Panc1 (cell line): ENCODE measurements around the gene CAPZA1. TPM values are rescaled to one million over a fixed set of nuclear protein-coding genes. Genes with fewer than 3 reads are reported as not detected.

Source experiments
- ATAC-seq: fragments of 200-7000 bp; cut with Tn5 transposase; 2 replicates; pipeline ENCODE4 v1.9.1; 2020; ENCODE audit warnings: mild to moderate bottlenecking, moderate library complexity
- BruUV-seq: library from RNA; stranded (reverse); fragments of 400-500 nt; replicated peaks from 2 replicates; lab custom pipeline; 2021; lab: Mats Ljungman, UMichigan
- CTCF ChIA-PET: fragments of 300-600 bp; sonication (Branson Sonifier 250); formaldehyde crosslinking; loops from one replicate; lab custom pipeline; 2022; ENCODE audit warnings: antibody characterized with exemption; lab: Charles Lee
- POLR2A ChIA-PET: fragments of 300-600 bp; sonication (Branson Sonifier 250); formaldehyde crosslinking; loops from one replicate; lab custom pipeline; 2022; ENCODE audit warnings: antibody characterized with exemption; lab: Charles Lee
- DNase-seq: peaks from one replicate; pipeline ENCODE4 v3.0.0-alpha.2; 2010; ENCODE audit warnings: low read depth, low spot score
- H3K27ac ChIP-seq: 2 replicates; pipeline ENCODE4 v1.5.1; 2011; ENCODE audit warnings: mild to moderate bottlenecking, low read length, inconsistent platforms
- H3K27me3 ChIP-seq: fragments of 200-500 bp; sonication (Bioruptor generic); 2 replicates; pipeline ENCODE4 v1.6.0; 2014; ENCODE audit warnings: low read length, inconsistent platforms; ENCODE audit not compliant: control insufficient read depth, insufficient read depth
- H3K36me3 ChIP-seq: fragments of 200-500 bp; sonication (Bioruptor generic); 2 replicates; pipeline ENCODE4 v1.5.1; 2014; ENCODE audit warnings: inconsistent platforms, mild to moderate bottlenecking, low read length, moderate library complexity; ENCODE audit not compliant: control insufficient read depth, insufficient read depth
- H3K4me1 ChIP-seq: 2 replicates; pipeline ENCODE4 v1.5.1; 2011; ENCODE audit warnings: inconsistent platforms, mild to moderate bottlenecking, low read length, moderate library complexity; ENCODE audit not compliant: control insufficient read depth, insufficient read depth
- H3K4me3 ChIP-seq, 2 experiments: 2 replicates each; pipeline ENCODE4 v1.5.1; 2011 to 2012; ENCODE audit warnings: low read depth in 2 of 2, low read length in 2 of 2, mild to moderate bottlenecking in 2 of 2, inconsistent platforms in 1 of 2, moderate library complexity in 1 of 2
- H3K9me3 ChIP-seq: fragments of 200-500 bp; sonication (Bioruptor generic); 2 replicates; pipeline ENCODE4 v1.5.1; 2014; ENCODE audit warnings: low read depth, mild to moderate bottlenecking, inconsistent platforms, low read length, moderate library complexity; ENCODE audit not compliant: control insufficient read depth, insufficient read depth
- CTCF ChIP-seq: fragments of 450-650 bp; IDR thresholded peaks from 2 replicates; pipeline ENCODE4 v1.5.1; 2017; ENCODE audit warnings: mild to moderate bottlenecking
- POLR2AphosphoS5 ChIP-seq: IDR thresholded peaks from 2 replicates; pipeline ENCODE4 v1.6.1; 2012; ENCODE audit warnings: mild to moderate bottlenecking, low read depth, low read length, moderate library complexity
- SIN3A ChIP-seq: IDR thresholded peaks from 2 replicates; pipeline ENCODE4 v1.6.1; 2012; ENCODE audit warnings: low read depth, mild to moderate bottlenecking, low read length, moderate library complexity, borderline replicate concordance; ENCODE audit not compliant: insufficient read depth
- TCF7L2 ChIP-seq: IDR thresholded peaks from 2 replicates; pipeline ENCODE4 v1.6.1; 2011; ENCODE audit warnings: mild to moderate bottlenecking, low read depth, low read length, inconsistent platforms
- in situ Hi-C: cut with HindIII; loops from 2 replicates; pipeline ENCODE4 v1.10.0; 2016; ENCODE audit warnings: low sequenced_read_pairs, low pct_unique_long_range_greater_than_20kb
- intact Hi-C: fragments of 100-400 bp; cut with micrococcal nuclease; formaldehyde crosslinking; loops from one replicate; pipeline ENCODE4 v1.10.0; 2022; ENCODE audit not compliant: unreplicated experiment
- total RNA-seq: library from RNA; stranded (reverse); gene quantifications from one replicate; pipeline ENCODE4 v1.2.1, GENCODE V29; 2021; ENCODE audit not compliant: unreplicated experiment
- TF ChIP-seq, protein P1 (sequence below), 2 experiments: IDR thresholded peaks; 2 replicates each; pipeline ENCODE4 v1.6.1; 2011 to 2012; ENCODE audit warnings: low read depth in 2 of 2, control low read depth in 1 of 2, low read length in 1 of 2, mild to moderate bottlenecking in 1 of 2, moderate library complexity in 1 of 2; ENCODE audit not compliant: insufficient read depth in 1 of 2

The CAPZA1 gene
- total RNA-seq, 1 experiment from 2014 or later: 128 TPM

DNA sequence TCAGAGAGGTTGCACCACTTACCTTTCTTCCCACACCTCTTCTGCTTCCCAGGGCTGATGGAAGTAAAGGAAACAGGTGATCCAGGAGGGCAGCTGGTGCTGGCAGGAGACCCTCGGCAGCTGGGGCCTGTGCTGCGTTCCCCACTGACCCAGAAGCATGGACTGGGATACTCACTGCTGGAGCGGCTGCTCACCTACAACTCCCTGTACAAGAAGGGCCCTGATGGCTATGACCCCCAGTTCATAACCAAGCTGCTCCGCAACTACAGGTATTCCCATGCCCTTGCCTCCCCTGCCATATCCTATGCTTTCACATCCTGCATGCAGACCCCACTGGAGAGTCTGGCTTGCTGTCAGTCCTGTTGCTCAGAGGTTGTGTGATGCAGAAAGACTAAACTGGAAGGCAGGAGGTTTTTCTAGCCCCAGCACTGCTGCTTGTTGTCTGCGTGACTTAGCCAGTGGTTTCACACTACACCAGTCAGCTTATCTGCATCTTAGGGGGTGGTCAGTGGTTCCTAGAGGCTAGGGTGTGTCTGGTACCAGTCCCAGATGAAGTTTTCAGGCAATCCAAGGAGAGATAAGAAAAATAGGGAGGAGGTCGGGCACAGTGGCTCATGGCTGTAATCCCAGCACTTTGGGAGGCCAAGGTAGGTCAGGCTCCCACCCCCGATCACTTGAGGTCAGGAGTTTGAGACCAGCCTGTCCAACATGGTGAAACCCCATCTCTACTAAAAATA is 77.1 kb downstream of the CAPZA1 start:
- no peak overlapping the region for H3K4me3 ChIP-seq
- intact Hi-C loops: no loop called here
- H3K27me3 ChIP-seq: no peaks in the 10 kb centered on the region
- H3K27ac ChIP-seq: no peak overlapping the region
- DNase-seq (no peak), ATAC-seq (no peak)
- H3K4me1 ChIP-seq: peaks cover 31% of the 10 kb centered on the region
- no peaks in the 10 kb centered on the region; the same call in 1 of the 2 replicates for H3K36me3 ChIP-seq
- in situ Hi-C loops: no loop called here
- CTCF ChIA-PET: no interaction called here
- no TSS peak for BruUV-seq
- POLR2A ChIA-PET: no interaction called here
- no peak for TF ChIP-seq TCF7L2
- TF ChIP-seq, protein P1, sequence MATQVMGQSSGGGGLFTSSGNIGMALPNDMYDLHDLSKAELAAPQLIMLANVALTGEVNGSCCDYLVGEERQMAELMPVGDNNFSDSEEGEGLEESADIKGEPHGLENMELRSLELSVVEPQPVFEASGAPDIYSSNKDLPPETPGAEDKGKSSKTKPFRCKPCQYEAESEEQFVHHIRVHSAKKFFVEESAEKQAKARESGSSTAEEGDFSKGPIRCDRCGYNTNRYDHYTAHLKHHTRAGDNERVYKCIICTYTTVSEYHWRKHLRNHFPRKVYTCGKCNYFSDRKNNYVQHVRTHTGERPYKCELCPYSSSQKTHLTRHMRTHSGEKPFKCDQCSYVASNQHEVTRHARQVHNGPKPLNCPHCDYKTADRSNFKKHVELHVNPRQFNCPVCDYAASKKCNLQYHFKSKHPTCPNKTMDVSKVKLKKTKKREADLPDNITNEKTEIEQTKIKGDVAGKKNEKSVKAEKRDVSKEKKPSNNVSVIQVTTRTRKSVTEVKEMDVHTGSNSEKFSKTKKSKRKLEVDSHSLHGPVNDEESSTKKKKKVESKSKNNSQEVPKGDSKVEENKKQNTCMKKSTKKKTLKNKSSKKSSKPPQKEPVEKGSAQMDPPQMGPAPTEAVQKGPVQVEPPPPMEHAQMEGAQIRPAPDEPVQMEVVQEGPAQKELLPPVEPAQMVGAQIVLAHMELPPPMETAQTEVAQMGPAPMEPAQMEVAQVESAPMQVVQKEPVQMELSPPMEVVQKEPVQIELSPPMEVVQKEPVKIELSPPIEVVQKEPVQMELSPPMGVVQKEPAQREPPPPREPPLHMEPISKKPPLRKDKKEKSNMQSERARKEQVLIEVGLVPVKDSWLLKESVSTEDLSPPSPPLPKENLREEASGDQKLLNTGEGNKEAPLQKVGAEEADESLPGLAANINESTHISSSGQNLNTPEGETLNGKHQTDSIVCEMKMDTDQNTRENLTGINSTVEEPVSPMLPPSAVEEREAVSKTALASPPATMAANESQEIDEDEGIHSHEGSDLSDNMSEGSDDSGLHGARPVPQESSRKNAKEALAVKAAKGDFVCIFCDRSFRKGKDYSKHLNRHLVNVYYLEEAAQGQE (IDR thresholded peaks at IDR 0.05; ENCODE audit: insufficient read depth in 1 of 2, low read depth in 2 of 2, low read length in 1 of 2): no peak
- TF ChIP-seq SIN3A: no peak
- no peak for TF ChIP-seq CTCF
- no peak for TF ChIP-seq POLR2AphosphoS5
- no peaks in the 10 kb centered on the region for H3K9me3 ChIP-seq

GRCh38 chr1:112697781-112698201 is 78.2 kb downstream of the CAPZA1 start:
- Histone ChIP-seq H3K4me1 (peaks cover 40% of the 10 kb centered on the region), H3K4me3 (no peak overlapping the region), H3K27ac (no peak overlapping the region), H3K9me3 (no peaks in the 10 kb centered on the region), H3K27me3 (no peaks in the 10 kb centered on the region), H3K36me3 (no peaks in the 10 kb centered on the region; the same call in 1 of the 2 replicates)
- in situ Hi-C loops (no loop called here), intact Hi-C loops (no loop called here)
- ATAC-seq (no peak), DNase-seq (no peak)
- no TSS peak for BruUV-seq
- TF ChIP-seq SIN3A (no peak), POLR2AphosphoS5 (no peak), TCF7L2 (no peak), CTCF (no peak)
- TF ChIP-seq, protein P1 (IDR thresholded peaks at IDR 0.05; ENCODE audit: insufficient read depth in 1 of 2, low read depth in 2 of 2, low read length in 1 of 2): no peak
- CTCF ChIA-PET: no interaction called here
- POLR2A ChIA-PET: no interaction called here
